ENCODE measurements around the gene TSNAXIP1.

TSNAXIP1 gene, protein sequence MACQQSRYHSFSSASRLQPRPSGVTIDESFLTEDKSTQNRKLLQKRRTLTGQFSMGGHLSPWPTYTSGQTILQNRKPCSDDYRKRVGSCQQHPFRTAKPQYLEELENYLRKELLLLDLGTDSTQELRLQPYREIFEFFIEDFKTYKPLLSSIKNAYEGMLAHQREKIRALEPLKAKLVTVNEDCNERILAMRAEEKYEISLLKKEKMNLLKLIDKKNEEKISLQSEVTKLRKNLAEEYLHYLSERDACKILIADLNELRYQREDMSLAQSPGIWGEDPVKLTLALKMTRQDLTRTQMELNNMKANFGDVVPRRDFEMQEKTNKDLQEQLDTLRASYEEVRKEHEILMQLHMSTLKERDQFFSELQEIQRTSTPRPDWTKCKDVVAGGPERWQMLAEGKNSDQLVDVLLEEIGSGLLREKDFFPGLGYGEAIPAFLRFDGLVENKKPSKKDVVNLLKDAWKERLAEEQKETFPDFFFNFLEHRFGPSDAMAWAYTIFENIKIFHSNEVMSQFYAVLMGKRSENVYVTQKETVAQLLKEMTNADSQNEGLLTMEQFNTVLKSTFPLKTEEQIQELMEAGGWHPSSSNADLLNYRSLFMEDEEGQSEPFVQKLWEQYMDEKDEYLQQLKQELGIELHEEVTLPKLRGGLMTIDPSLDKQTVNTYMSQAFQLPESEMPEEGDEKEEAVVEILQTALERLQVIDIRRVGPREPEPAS

GRCh38 chr16:67806428-67807147 is at the start of gene TSNAXIP1, which contains the start of gene RANBP10:
Gene TSNAXIP1 (plus strand): TSS chr16:67806889. CDS start chr16:67807150, 261 bp downstream.
Gene RANBP10 (minus strand): TSS chr16:67806560. CDS start chr16:67806536, 24 bp downstream.
- H3K27me3 ChIP-seq (ENCODE audit: insufficient read depth, poor library complexity, severe bottlenecking) = no peaks in the 10 kb centered on the region
- H3K4me1 ChIP-seq (ENCODE audit: insufficient read depth, poor library complexity, severe bottlenecking) = no peaks in the 10 kb centered on the region
- TF ChIP-seq CTCF (IDR thresholded peaks at IDR 0.05; ENCODE audit: poor library complexity, severe bottlenecking) = no peak
- ATAC-seq (ENCODE audit: low read depth) (peak; percentile 97), DNase-seq (ENCODE audit: low spot score) (peak; percentile 99)
- H3K27ac ChIP-seq (ENCODE audit: poor library complexity, severe bottlenecking) = no peak within 1 kb of the TSS
- H3K4me3 ChIP-seq (ENCODE audit: severe bottlenecking) = peak within 1 kb of the TSS; percentile 60
- peaks cover 24% of the 10 kb centered on the region for H3K36me3 ChIP-seq (ENCODE audit: low read depth)
- H3K9me3 ChIP-seq (ENCODE audit: severe bottlenecking) = no peaks in the 10 kb centered on the region

DNA sequence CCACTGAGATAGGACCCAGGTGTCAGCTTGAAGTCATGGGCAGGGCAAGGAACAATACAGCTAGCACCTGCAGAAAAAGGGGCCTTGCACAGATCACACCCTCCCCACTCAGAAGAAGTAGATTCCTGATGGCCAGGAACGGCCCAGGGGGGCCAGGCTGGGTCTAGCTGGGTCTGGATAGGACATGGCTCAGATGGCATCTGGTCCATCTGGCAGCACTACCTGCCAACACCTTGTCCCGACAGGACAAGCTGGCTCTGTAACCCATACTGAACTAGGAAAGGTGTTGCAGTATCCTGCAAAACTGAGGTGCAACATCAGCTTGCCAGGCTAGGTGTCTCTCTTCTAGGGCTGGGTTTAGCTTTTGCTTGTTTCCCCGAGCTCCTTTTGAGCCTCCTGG is 48.7 kb upstream of the TSNAXIP1 start:
- Histone ChIP-seq H3K36me3 (ENCODE audit: low read depth) (no peaks in the 10 kb centered on the region), H3K4me3 (ENCODE audit: severe bottlenecking) (no peak overlapping the region), H3K27me3 (ENCODE audit: insufficient read depth, poor library complexity, severe bottlenecking) (no peaks in the 10 kb centered on the region), H3K4me1 (ENCODE audit: insufficient read depth, poor library complexity, severe bottlenecking) (no peaks in the 10 kb centered on the region), H3K9me3 (ENCODE audit: severe bottlenecking) (no peaks in the 10 kb centered on the region), H3K27ac (ENCODE audit: poor library complexity, severe bottlenecking) (no peak overlapping the region)
- ATAC-seq (ENCODE audit: low read depth) (no peak), DNase-seq (ENCODE audit: low spot score) (no peak)
- no peak for TF ChIP-seq CTCF (IDR thresholded peaks at IDR 0.05; ENCODE audit: poor library complexity, severe bottlenecking)

DNA sequence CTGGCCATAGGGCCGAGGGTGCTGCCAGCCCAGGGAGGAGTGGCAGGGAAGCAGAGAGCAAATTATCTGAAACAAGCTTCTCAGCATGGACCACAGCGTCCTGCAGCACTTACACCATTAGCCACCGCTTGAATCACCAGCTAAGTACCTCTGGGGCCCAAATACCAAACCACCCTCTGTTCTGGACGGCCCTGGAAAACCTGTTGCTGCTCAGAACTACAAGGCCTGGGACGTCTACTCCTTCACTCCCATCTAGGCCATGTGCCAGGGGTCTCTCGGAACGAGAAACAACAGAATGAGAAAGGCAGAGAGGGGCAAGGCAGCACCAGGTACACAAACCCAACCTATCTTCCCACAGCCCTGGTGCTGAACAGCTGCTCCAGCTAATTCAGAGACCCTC is 47.7 kb upstream of the TSNAXIP1 start:
- H3K4me1 ChIP-seq (ENCODE audit: insufficient read depth, poor library complexity, severe bottlenecking) = no peaks in the 10 kb centered on the region
- no peak for TF ChIP-seq CTCF (IDR thresholded peaks at IDR 0.05; ENCODE audit: poor library complexity, severe bottlenecking)
- no peak overlapping the region for H3K27ac ChIP-seq (ENCODE audit: poor library complexity, severe bottlenecking)
- no peak overlapping the region for H3K4me3 ChIP-seq (ENCODE audit: severe bottlenecking)
- no peaks in the 10 kb centered on the region for H3K9me3 ChIP-seq (ENCODE audit: severe bottlenecking)
- no peak for ATAC-seq (ENCODE audit: low read depth)
- no peaks in the 10 kb centered on the region for H3K36me3 ChIP-seq (ENCODE audit: low read depth)
- no peak for DNase-seq (ENCODE audit: low spot score)
- no peaks in the 10 kb centered on the region for H3K27me3 ChIP-seq (ENCODE audit: insufficient read depth, poor library complexity, severe bottlenecking)

- no peaks in the 10 kb centered on the region for H3K9me3 ChIP-seq (ENCODE audit: severe bottlenecking)
- no peak overlapping the region for H3K27ac ChIP-seq (ENCODE audit: poor library complexity, severe bottlenecking)
- H3K4me3 ChIP-seq (ENCODE audit: severe bottlenecking) = no peak overlapping the region
- DNase-seq (ENCODE audit: low spot score) (no peak), ATAC-seq (ENCODE audit: low read depth) (no peak)
- no peak for TF ChIP-seq CTCF (IDR thresholded peaks at IDR 0.05; ENCODE audit: poor library complexity, severe bottlenecking)
- no peaks in the 10 kb centered on the region for H3K27me3 ChIP-seq (ENCODE audit: insufficient read depth, poor library complexity, severe bottlenecking)
- no peaks in the 10 kb centered on the region for H3K36me3 ChIP-seq (ENCODE audit: low read depth)
- H3K4me1 ChIP-seq (ENCODE audit: insufficient read depth, poor library complexity, severe bottlenecking) = no peaks in the 10 kb centered on the region
These were observed 46.3 kb upstream of the TSNAXIP1 start for GRCh38 chr16:67760206-67760955.
